ENCODE measurements around the gene MTARC1.

GRCh38 chr1:220741349-220741748 is 45.4 kb upstream of the MTARC1 start:
- TF ChIP-seq GATA2 (IDR thresholded peaks at IDR 0.05; ENCODE audit: low read depth, low read length) (no peak), GATA3 (IDR thresholded peaks at IDR 0.05; ENCODE audit: low read depth, low read length) (no peak)
